Sigmoid colon (tissue), 4 donors: Measurements from ENCODE around the gene SLC2A1.

Experiments
- EP300 ChIP-seq, 4 donors: sonication (generic); formaldehyde crosslinking; IDR thresholded peaks; one replicate each; pipeline ENCODE4 v1.6.1; 2017; ENCODE audit warnings: antibody characterized with exemption in 4 of 4
- POLR2A ChIP-seq, 2 donors: fragments of 450-650 bp; IDR thresholded peaks; one replicate each; pipeline ENCODE4 v1.6.1; 2016; ENCODE audit warnings: antibody characterized with exemption in 2 of 2, mild to moderate bottlenecking in 2 of 2, moderate library complexity in 2 of 2
- POLR2AphosphoS5 ChIP-seq, 4 donors: sonication (generic); formaldehyde crosslinking; IDR thresholded peaks; one replicate each; pipeline ENCODE4 v1.6.1; 2017; ENCODE audit warnings: antibody characterized with exemption in 4 of 4
- TF ChIP-seq, protein P1 (sequence below), 4 experiments: fragments of 450-650 bp in 3 of 4; fragments of 200-600 bp in 1 of 4; IDR thresholded peaks; one replicate each; pipeline ENCODE4 v1.5.1; 2016 to 2019; ENCODE audit warnings: antibody characterized with exemption in 4 of 4, mild to moderate bottlenecking in 3 of 4, moderate library complexity in 2 of 4

DNA sequence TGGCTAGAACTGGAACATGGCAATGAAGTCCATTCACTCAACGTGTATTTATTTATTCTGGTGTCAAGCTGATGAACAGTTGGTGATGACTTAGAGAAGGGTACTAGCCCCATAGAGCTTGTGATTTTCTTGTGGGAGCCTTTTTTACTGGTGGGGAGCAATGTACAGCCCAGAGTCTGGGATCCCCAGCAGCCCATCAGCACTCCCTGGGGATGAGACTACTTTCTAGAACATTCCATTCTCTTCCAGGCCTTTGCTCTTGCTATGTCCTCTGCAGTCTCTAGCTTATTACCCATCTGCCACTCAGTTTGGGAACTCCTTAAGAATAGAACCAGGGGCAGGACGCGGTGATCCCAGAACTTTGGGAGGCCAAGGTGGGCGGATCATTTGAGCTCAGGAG, 11.6 kb downstream of the SLC2A1 start:
- TF ChIP-seq, protein P1, sequence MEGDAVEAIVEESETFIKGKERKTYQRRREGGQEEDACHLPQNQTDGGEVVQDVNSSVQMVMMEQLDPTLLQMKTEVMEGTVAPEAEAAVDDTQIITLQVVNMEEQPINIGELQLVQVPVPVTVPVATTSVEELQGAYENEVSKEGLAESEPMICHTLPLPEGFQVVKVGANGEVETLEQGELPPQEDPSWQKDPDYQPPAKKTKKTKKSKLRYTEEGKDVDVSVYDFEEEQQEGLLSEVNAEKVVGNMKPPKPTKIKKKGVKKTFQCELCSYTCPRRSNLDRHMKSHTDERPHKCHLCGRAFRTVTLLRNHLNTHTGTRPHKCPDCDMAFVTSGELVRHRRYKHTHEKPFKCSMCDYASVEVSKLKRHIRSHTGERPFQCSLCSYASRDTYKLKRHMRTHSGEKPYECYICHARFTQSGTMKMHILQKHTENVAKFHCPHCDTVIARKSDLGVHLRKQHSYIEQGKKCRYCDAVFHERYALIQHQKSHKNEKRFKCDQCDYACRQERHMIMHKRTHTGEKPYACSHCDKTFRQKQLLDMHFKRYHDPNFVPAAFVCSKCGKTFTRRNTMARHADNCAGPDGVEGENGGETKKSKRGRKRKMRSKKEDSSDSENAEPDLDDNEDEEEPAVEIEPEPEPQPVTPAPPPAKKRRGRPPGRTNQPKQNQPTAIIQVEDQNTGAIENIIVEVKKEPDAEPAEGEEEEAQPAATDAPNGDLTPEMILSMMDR (IDR thresholded peaks at IDR 0.05) = no peak
- TF ChIP-seq EP300 (IDR thresholded peaks at IDR 0.05) (no peak), POLR2A (IDR thresholded peaks at IDR 0.05) (no peak), POLR2AphosphoS5 (IDR thresholded peaks at IDR 0.05) (no peak)
